GM18519 (cell line): ENCODE data around the gene A3GALT2.

Experiments used
- ATAC-seq: cut with Tn5 transposase; IDR thresholded peaks from one replicate; pipeline ENCODE4 v1.9.1; 2021; ENCODE audit warnings: mild to moderate bottlenecking, moderate library complexity; ENCODE audit not compliant: unreplicated experiment, low FRiP score

A3GALT2 gene

DNA sequence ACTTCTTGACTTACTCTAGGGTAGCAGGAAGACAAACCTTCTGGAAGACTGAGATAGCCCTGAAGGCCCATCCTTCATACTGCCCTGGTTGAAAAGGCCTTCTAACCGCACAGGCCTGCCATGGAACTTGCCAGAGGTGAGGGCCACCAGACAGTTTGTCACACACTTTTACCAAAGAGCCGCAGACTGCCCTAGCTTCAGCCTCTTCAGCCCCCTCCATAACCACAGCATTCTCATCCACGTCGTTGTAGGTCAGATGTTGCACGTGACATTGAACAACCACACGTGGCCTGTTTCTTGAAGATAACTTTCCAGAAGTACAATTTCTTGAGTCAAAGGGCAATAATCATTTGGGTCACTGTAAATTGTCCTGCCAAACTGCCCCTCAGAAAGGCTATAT lies 45.7 kb downstream of the A3GALT2 start:
- no peak for ATAC-seq

DNA sequence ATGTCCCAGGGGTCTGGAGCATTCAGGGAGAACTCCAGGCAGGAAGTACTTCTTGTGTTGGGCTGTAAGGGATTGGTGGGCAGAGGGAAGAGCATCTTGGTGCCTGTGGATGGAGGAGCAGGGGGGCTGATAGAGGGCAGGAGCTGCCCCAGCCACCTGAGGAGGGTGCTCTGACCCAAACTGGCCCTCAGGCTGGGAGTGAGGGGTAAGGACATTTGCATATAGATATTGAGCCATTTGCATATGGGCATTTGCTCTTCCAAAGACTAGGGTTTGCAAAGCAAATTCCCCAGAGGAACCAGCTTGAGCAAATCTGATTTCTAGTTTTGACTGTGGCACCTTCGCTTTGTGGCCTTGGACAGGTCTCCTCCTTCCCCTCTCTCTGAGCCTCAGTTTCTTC lies 46.5 kb downstream of the A3GALT2 start:
- no peak for ATAC-seq

DNA sequence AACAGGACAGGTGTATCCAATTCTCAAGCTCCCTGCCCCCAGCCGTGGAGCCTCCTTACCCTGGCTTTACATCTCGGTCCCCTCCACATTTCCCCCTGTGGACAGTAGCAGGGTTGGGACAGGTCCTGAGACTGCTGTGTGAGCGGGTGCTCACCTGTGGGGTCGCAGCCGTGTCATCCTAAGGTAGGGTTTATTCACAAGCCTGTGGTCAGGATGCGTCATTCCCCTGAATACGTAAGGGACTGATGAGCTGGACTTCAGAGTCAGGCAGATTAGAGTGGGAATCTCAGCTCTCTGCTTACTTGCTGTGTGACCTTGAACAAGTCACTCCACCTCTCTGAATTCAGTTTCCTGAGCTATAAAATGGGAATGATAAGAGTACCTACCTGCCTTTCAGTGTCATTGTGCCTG lies 46.9 kb downstream of the A3GALT2 start:
- ATAC-seq: no peak

DNA sequence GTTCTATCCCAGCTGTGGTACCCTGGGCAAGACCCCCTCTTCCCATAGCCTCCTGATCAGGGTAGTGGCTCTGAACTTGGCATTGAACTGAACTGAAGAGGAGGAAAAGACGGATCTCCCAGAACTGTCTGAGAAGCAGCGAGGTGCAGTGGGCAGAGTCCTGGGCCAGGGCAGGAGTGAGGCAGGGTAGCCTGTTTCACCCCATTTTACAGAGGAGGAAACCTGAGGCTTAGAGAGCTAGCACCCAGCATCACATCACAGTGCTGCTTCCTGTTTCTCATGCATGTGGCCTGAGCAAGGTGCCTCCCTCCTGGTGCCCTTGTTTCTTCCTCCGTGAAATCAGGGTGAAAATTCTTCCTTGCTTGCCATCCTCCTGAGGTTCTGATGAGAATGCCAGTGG lies 47.5 kb downstream of the A3GALT2 start:
- ATAC-seq: no peak

DNA sequence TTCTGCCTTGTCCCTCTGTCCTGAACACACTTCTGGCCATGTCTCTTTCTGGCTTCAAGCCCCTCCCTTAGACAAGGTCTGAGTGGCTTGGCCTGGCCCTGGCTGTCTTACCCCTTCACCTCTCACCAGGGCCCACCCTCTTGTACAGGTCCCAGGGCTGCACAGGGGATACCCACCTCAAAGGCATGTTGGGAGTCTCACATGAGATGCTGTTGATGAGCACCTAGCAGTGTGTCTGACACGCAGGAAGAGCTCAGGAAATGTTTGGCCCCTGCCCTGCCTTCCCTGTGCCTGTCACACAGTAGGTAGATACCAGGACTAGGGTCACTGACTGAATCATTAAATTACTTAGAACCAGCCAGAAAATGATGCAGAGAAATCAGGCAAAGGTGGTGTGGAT lies 48.0 kb downstream of the A3GALT2 start:
- ATAC-seq: no peak

DNA sequence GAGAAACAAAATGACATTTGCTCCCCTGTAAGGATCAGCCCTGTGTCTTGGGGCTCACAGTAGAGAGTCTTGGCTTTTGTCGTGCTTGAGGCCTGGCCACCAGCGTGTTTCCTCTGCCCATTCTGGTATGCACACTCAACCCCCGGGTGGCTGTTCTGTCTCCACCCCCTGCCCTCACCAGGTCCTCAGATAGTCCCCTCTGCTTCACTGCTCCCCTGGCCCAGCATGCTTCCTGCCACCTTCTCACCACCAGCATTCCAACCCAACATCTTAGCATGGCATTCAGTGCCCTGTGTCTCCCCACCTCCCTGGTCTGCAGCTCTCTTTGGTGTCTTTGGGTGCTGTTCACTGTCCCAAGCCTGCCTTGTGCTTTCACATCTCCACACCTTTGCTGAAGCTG lies 48.4 kb downstream of the A3GALT2 start:
- ATAC-seq: no peak

DNA sequence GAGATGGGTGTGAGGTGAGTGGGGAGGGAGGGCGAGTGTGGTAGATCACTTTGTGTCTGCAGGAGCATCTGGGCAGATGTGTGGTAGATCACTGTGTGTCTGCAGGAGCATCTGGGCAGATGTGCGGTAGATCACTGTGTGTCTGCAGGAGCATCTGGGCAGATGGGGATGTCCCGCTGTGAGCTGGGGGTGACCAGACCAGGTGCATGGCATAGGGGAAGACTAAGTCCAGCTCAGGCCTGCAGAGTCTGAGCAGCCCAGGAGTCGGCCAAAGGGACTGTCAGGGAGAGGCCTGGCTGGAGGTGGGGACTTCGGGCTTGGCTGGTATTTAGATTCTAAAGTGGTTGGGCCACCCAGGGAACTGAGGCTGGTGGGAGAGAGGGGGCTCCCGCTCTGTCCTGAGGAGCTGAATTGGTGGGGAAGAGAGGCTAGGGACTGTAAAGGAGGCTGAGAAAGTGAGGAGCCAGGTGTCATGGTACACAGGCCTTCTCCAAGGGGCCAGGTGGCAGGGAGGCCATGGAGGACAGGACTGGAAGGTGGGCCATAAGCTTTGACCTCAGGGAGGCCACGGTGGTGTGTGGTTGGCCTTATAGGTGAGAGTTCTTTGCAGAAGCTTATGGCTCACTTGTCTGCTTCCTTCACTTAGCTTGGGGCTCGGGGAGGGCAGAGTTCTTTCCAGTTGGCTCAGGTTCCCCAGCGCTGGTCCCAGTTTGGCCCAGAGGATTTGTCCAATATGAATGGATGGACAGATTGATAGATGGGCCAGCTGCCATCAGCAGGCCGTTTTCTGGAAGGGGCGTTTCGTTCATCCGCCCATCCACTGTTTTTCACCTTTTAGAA lies 49.0 kb downstream of the A3GALT2 start:
- ATAC-seq: no peak

DNA sequence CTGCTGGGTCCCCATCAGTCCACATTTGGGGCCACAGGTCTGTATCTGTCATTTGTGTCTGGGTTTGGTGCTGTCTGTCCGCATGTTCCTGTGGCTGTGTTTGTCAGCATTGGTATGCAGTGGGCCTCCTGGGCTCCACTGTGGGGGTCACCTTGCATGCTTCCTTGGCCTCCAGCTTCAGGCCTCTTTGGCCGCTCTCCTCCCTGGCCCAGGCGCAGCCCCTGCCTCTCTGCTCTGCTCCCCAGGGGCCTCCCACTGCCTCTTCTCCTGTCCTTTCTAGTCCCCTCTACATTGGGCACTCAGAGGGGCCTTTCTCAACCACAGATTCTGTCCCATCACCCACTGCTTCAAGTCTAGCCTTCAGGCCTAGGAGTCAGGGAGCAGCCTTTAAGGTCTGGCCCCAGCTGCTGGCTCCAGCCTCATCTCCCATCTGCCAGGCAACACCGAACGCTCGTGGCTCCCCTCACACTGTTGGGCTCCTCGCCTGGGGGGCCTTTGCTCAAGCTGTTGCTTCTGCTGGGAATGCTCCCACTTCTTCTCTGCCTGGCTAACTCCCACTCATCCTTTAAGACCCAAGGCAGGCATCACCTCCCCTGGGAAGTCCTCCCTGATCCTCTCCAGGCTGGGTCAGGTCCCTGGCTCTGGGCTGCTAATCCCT lies 50.0 kb downstream of the A3GALT2 start:
- no peak for ATAC-seq

DNA sequence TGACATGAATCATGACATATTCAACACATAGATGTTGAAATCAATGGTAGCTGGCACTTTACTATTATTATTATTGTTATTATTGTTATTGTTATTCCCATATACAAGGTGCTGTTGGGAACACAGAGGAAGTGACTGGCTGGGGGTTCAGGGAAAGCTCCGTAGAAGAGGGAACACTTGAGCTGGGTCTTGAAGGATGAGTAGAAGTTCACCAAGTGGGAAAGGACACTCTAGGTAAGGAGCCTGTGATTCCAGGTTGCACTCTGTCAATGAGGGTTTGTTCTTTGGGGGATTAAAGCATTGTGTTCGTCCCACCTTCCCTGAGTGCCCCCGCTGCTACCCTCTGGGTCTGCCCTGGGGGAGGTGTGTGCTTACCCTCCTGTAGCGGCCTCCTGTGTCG lies 50.5 kb downstream of the A3GALT2 start:
- no peak for ATAC-seq

DNA sequence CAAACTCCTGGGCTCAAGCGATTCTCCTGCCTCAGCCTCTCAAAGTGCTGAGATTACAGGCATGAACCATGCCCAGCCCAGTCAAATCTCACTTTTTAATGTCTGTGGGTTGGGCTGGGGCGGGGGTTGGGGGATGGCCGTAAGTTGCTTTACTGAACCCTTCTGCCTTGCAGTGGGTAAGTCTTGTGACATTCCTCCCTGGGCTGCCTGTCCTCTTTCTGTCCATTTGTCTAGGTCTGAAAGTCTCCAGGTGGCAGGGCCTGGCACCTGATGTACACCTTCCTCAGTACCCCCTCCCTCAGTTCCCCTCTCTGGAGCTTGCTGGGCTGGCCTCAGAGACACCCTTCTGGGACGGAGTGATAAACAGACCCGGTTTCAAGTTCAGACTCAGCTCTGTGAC lies 51.3 kb downstream of the A3GALT2 start:
- ATAC-seq: no peak

DNA sequence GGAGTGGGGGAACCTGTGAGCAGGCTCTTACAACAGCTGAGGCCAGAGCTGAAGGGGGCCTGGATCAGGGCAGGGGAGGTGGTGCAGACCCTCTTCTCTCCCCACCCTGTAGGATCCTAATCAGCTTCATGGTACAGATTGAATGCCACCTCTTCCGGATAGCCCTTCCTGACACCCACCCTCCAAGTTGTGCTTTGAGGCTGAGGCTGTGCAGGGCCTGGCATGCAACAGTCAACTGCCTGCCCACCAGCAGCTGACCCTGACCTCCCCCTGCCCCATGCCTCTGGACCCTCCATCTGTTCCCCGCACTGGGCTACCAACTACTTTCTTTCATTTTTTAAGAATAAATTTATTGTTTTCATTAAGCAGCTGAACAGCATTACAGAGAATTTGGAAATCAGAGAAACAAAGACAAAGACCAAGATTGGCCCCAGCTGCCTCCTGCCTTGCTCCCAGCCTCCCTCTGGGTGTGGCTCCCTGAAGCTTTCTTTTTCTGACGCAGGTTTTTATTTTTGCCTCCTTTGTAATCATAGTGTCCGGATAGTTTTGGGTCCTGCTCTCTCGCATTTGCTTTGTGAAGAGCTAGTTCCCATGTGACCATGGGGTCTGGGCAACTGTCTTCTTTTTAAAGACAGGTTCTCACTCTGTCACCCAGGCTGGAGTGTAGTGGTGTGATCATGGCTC lies 51.8 kb downstream of the A3GALT2 start:
- ATAC-seq: no peak

DNA sequence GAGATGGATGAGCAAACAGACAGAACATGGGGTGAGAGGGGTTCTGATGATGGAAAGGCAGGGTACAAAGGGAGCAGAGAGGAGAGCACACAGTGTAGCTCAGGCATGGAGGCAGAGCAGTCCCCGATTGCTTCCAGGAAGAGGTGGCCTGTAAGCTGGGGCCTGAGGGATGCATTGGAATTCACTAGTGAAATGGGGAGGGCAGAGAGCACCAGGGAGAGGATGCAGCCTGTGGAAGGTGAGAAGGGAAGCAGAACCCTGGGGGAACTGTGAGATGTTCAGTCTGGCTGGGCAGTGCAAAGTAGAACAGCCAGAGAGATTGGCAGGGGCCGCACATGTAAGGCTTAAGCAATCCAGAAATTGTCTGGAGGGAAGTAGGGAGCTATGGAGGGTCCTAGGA lies 52.4 kb downstream of the A3GALT2 start:
- ATAC-seq: no peak

DNA sequence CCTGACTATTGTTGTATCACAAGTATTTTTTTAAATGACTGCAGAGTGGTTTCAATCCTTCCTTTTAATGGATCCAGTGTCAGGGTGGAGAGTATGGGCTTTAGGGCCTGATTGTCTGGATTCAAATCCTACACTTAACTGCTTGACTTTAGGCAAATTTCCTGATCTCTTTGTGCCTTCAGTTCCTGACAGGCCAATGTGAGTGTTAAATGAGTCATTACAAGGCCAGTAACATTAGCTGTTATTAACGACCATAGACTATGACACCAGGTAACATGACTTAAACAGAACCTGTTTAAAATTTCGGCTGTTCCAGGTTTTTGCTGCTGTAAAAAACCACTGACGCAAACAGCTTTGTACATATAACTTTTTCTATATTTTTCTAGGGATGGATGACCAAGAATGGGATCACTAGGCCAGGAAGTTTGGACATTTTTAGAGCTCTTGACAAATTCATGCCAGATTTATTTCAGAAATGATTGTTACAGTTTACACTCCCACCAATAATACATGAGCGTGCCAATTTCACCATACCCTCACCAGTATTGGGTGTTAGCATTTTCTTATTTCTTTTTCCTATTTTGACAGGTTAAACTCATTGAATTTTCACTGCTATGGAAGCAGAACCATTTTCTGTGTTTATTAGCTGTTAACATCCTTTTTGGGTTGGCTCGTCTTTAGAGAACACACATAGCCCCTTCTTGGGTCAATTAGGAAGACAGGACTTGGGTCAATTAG lies 53.3 kb downstream of the A3GALT2 start:
- no peak for ATAC-seq

DNA sequence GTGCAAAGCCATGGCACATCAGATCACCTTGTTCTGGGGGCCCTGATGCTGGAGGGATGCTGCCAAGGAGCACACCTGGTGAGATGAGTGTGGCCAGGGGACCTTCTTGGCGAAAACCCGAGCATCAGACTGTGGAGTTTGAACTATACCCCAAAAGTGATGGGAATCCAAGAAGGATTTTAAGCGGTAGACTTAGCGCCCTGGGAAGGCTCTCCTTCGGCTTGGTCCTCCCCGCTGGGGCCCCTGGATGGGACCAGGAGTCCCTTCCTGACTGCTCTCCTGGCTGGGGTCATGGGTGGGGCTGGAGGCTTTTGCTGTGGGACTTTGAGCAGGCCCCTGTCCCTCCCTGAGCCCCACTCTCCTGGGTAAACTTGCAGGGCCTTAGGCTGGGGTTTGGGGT lies 54.1 kb downstream of the A3GALT2 start:
- no peak for ATAC-seq

DNA sequence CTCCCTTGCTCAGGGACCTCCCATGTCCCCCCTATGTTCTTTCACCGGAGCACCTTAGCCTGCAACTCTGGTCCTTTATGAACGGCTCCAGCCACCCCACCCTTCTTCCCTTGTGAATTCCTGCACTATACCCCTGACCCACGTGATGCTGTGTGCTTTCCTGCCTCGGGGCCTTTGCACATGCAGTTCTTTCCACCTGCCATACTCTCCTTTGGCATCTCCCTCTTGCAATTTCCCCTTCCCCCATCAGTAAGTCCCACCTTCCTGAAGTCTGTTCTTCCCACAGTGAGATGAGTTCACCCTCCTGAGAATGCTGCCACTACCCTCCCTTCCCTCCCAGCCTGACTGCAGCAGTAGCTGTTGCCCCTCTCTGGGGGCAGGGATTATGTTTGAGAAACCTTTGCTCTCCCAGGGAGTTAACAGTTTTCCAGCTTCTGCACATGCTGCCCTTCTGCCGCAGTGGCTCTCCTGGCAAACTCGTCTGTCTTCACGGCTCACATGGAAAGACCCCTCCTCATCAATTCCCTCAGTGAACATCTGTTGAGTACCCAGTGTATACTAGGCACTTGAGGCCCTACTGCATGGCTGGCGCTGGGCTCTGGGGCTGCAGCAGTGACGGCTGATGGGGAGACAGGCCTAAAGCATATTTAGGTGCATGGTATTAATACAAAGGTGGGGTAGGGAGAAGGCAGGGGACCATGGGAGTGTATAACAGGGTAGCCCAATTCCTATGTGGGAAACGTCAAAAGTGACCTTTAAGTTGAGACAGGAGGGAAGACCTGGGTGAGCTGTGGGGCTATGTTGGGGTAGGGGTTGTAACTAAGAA lies 54.9 kb downstream of the A3GALT2 start:
- ATAC-seq: no peak

DNA sequence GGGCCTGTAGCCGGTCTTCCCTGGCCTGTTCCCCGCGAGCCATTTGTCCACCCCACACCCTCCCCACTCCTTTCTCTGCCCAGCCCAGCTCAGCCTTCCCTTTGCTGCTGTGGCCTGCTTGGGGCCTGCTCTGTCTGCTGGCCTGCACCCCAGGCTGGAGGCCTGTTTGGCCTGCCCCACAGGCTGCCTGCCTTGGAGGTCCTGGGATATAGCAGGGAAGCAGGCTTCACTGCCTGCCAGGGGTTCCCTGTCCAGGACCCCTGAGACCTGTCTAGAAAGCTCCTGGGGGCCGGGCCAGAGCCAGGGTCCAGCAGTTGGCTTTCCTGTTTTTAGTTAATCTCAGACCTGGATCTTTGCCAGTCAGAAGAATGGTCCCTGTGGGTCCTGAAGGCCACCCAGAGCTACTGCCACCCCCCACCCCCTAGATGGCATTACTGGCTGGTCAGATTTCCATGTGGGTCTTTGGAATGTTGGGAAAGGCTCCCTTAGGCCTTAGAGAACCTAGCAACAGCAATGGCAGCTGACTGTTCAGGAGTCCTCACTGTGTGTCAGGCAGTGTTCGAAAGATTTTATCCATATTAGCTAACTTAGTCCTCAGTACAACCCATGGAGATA lies 56.9 kb downstream of the A3GALT2 start:
- no peak for ATAC-seq

DNA sequence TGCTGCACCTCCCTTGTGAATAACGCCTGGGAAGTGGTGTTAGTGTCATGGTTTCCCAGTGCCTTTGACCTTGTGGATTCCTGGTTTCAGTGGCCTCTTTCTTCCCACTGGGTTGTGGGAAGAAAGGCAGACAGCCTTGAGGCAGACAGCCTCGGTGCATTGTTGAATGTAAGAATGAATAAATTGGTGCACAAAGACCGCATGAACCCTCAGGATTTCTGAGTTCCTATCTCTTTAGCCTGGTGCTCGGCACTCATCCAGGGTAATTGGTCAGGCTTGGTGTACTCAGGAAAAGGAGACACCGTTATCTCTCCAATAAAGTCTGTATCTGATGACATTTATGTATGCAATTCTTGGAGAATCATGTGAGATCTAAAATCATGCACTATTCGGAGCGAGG lies 59.6 kb downstream of the A3GALT2 start:
- ATAC-seq: no peak

DNA sequence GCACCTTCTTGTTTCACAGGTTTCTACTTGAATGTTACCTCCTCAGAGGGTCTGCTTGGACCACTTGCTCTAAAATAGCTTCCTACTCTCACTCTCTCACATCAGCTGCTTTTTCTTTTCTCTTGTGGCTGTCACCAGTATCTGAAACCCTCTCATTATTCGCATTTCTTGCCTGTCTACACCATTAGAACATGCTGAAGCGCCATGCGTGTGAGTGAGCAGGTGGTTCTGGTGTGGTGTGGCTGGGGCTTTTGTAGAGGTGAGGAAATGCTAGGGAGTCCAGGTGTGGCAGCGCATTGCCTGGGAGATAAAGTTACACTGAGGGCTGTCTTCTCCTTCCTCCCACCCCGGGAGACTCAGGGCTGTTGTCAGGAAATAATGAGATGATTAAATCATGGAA lies 60.5 kb downstream of the A3GALT2 start:
- no peak for ATAC-seq

DNA sequence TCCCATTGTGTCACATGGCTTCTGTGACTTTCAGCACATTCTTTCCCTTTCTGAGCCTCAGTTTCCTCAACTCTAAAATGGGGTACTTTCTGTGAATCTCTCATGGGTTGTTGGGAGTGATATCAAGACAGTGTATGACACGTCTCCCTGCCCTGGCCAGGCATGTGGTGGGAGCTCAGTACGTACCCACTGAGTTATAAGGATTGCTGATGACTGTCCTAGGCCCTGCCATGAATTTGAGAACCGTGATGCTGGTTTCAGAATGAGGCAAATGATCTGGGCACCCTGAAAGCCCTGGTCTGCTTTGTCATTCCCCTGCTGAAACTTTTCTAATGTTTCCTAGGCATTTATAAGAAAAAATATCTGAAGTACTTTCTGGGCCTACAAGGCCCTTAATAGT lies 61.0 kb downstream of the A3GALT2 start:
- ATAC-seq: no peak

DNA sequence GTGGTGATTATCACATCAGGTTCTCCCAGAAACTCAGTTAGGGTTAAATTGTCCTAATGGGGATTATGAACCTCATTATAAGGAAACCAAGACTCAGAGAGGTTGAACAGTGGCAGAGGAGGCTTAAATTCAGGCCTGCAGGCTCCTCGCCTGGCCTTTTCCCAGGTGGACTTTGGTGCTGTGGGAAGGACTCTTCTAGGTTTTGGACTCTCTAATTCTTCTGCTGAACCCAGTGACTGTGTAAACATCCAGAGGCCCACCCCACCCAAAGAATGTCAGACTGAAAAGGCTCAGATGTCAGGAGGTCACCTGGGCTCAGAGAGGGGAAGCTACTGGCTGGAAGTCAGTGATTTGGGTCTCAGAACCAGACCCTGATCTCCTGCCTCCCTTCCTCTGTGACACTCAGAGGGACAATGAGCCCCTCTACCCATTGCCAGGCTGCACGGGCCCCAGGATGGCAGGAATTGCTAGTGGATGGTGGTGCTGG lies 62.1 kb downstream of the A3GALT2 start:
- no peak for ATAC-seq
